K562 (cell line): ENCODE measurements around the gene ANO9. TPM values are rescaled to one million over a fixed set of nuclear protein-coding genes. Genes with fewer than 3 reads are reported as not detected.
A peak's percentile ranks its signal among the peaks of the same experiment; 100 is the strongest.

ENCODE experiments used
- CHCHD3 ChIP-seq: fragments of 250-450 bp; sonication (Bioruptor Pico); IDR thresholded peaks from 2 replicates; pipeline ENCODE4 v2.1.2; 2022; ENCODE audit warnings: mild to moderate bottlenecking
- CREM ChIP-seq: IDR thresholded peaks from 2 replicates; pipeline ENCODE4 v1.6.1; 2014; ENCODE audit warnings: antibody characterized with exemption, low read depth
- ETV1 ChIP-seq: fragments of 450-650 bp; conservative IDR thresholded peaks from 2 replicates; pipeline ENCODE4 v1.6.1; 2016; ENCODE audit warnings: missing genetic modification characterization, control low read depth, low read depth, missing compliant biosample characterization
- FIP1L1 ChIP-seq: fragments of 200-400 bp; formaldehyde crosslinking; IDR thresholded peaks from 2 replicates; pipeline ENCODE4 v1.6.1; 2018; ENCODE audit warnings: mild to moderate bottlenecking, low read depth, low read length; ENCODE audit not compliant: poor library complexity, severe bottlenecking
- FOXM1 ChIP-seq, 2 experiments: fragments of 450-650 bp in 1 of 2; sonication (generic) in 1 of 2; formaldehyde crosslinking in 1 of 2; IDR thresholded peaks; 2 replicates each; pipeline versions ENCODE4 v1.6.1 to v1.9.0; 2017 to 2022; ENCODE audit warnings: low read depth in 2 of 2, mild to moderate bottlenecking in 2 of 2, missing genetic modification reagents in 1 of 2, moderate library complexity in 1 of 2
- FOXP1 ChIP-seq: sonication (generic); formaldehyde crosslinking; IDR thresholded peaks from 2 replicates; pipeline ENCODE4 v1.8.0; 2022; ENCODE audit warnings: mild to moderate bottlenecking, missing genetic modification reagents
- GTF2E2 ChIP-seq: fragments of 200-800 bp; sonication (Bioruptor generic); IDR thresholded peaks from 2 replicates; pipeline ENCODE4 v1.6.1; 2016; ENCODE audit warnings: missing genetic modification characterization, missing compliant biosample characterization
- JUN ChIP-seq, 2 experiments: sonication (generic) in 1 of 2; formaldehyde crosslinking in 1 of 2; IDR thresholded peaks; 2 replicates each; pipeline versions ENCODE4 v1.6.1 to v1.8.0; 2012 to 2022; ENCODE audit warnings: borderline replicate concordance in 2 of 2, mild to moderate bottlenecking in 2 of 2, improper control_type of control experiment in 1 of 2, low read depth in 1 of 2, low read length in 1 of 2, missing genetic modification reagents in 1 of 2
- JUND ChIP-seq, 2 experiments: IDR thresholded peaks; 2 replicates in 1 of 2; 3 replicates in 1 of 2; pipeline ENCODE4 v1.6.1; 2011; ENCODE audit warnings: borderline replicate concordance in 2 of 2, low read depth in 2 of 2, low read length in 2 of 2, improper control_type of control experiment in 1 of 2, missing biosample characterization in 1 of 2, missing genetic modification characterization in 1 of 2, missing genetic modification reagents in 1 of 2
- KLF1 ChIP-seq: fragments of 450-650 bp; IDR thresholded peaks from 2 replicates; pipeline ENCODE4 v1.6.1; 2016; ENCODE audit warnings: missing genetic modification characterization, missing compliant biosample characterization
- PRMT5 ChIP-seq: sonication (generic); formaldehyde crosslinking; IDR thresholded peaks from 2 replicates; pipeline ENCODE4 v1.5.0; 2020; ENCODE audit warnings: missing genetic modification reagents
- SIN3A ChIP-seq, 2 experiments: fragments of 150-350 bp in 1 of 2; IDR thresholded peaks; 2 replicates each; pipeline ENCODE4 v1.6.1; 2011 to 2016; ENCODE audit warnings: borderline replicate concordance in 2 of 2, low read depth in 2 of 2, low read length in 2 of 2, mild to moderate bottlenecking in 2 of 2, moderate library complexity in 2 of 2; ENCODE audit not compliant: control insufficient read depth in 1 of 2
- SNRNP70 ChIP-seq: fragments of 200-400 bp; formaldehyde crosslinking; optimal IDR thresholded peaks from 2 replicates; pipeline ENCODE3; 2017; ENCODE audit warnings: low read depth, low read length
- TAF1 ChIP-seq: IDR thresholded peaks from 2 replicates; pipeline ENCODE4 v1.6.1; 2011; ENCODE audit warnings: mild to moderate bottlenecking, low read length, moderate library complexity; ENCODE audit not compliant: insufficient read depth, control insufficient read depth, severe bottlenecking; ENCODE audit errors: extremely low read depth
- ZFX ChIP-seq: sonication (generic); formaldehyde crosslinking; IDR thresholded peaks from 2 replicates; pipeline ENCODE4 v1.8.0; 2022; ENCODE audit warnings: mild to moderate bottlenecking, missing genetic modification reagents, moderate library complexity
- ZNF316 ChIP-seq: fragments of 450-650 bp; IDR thresholded peaks from 2 replicates; pipeline ENCODE4 v1.6.1; 2016
- ZNF589 ChIP-seq: fragments of 200-800 bp; sonication (Bioruptor generic); IDR thresholded peaks from 2 replicates; pipeline ENCODE4 v1.6.1; 2016; ENCODE audit warnings: low read depth, missing genetic modification characterization, missing compliant biosample characterization
- ZNF644 ChIP-seq: fragments of 200-800 bp; sonication (Bioruptor generic); IDR thresholded peaks from 2 replicates; pipeline ENCODE4 v1.6.1; 2016; ENCODE audit warnings: low read depth, missing genetic modification characterization, missing compliant biosample characterization
- ZNF778 ChIP-seq: fragments of 450-650 bp; formaldehyde crosslinking; IDR thresholded peaks from 2 replicates; pipeline ENCODE4 v1.4.0; 2020; ENCODE audit warnings: mild to moderate bottlenecking, moderate library complexity
- polyA plus RNA-seq, 8 experiments: library from polyadenylated mRNA; depleted of rRNA in 4 of 8; stranded (reverse) in 5 of 8; unstranded in 3 of 8; fragments of >200 nt; fragmentation: Nextera tagmentation in 2 of 8; fragmentation: Illumina TruSeq in 1 of 8; extraction: Ambion mirVana in 2 of 8; extraction: Trizol in 1 of 8; gene quantifications; 2 replicates each; pipeline versions ENCODE4 v1.2.1 to v1.2.3, GENCODE V29; 2011 to 2014; ENCODE audit warnings: inconsistent platforms in 1 of 8, missing spikeins in 1 of 8
- total RNA-seq, 7 experiments: library from RNA; depleted of rRNA in 6 of 7; stranded (reverse); fragments of >200 nt in 6 of 7; fragmentation: Illumina TruSeq in 2 of 7; extraction: Trizol in 2 of 7; gene quantifications; 2 replicates each; pipeline versions ENCODE4 v1.2.1 to v1.2.3, GENCODE V29; 2011 to 2021; ENCODE audit warnings: low replicate concordance in 1 of 7
- TF ChIP-seq, protein P1 (sequence below): fragments of 450-650 bp; IDR thresholded peaks from 2 replicates; pipeline ENCODE4 v1.6.1; 2016
- TF ChIP-seq, protein P2 (sequence below): sonication (generic); formaldehyde crosslinking; IDR thresholded peaks from 2 replicates; pipeline ENCODE4 v1.9.0; 2022; ENCODE audit warnings: mild to moderate bottlenecking, missing genetic modification reagents

The ANO9 gene
- total and polyA plus RNA-seq, 9 of the 15 experiments (the other 6 are each of a cell fraction or from before 2014, with no cell fraction given) = 0.20 to 14.5 (median 4.5) TPM

DNA sequence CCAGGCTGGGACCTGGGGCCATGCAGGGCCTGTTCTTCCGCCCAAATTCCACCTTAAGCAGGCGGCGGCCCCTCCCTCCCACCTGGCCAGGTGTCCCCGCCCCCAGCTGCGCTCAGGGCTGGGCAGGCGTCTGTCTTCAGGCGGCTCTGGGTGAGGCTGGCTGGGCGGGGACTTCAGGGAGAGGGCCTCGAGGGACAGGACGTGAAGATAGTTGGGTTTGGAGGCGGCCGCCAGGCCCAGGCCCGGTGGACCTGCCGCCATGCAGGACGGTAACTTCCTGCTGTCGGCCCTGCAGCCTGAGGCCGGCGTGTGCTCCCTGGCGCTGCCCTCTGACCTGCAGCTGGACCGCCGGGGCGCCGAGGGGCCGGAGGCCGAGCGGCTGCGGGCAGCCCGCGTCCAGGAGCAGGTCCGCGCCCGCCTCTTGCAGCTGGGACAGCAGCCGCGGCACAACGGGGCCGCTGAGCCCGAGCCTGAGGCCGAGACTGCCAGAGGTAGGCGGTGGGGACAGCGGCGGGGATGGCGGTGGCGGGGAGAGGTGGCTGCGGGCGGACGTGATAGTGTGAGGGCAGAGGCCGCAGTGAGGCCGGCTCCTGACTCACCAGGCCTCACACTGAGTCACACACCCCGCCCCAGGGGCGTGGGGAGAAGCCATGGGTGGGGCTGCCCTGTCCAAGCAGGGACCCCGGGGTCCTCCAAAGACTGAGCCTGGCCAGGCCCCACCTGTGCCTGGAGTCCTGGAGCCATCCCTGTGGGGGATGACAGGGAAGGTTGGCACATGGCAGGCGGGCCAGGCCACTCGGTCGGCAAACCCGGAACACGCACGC, 47.6 kb downstream of the ANO9 start, which contains the start of gene PKP3 (continued):
- TF ChIP-seq, protein P1, sequence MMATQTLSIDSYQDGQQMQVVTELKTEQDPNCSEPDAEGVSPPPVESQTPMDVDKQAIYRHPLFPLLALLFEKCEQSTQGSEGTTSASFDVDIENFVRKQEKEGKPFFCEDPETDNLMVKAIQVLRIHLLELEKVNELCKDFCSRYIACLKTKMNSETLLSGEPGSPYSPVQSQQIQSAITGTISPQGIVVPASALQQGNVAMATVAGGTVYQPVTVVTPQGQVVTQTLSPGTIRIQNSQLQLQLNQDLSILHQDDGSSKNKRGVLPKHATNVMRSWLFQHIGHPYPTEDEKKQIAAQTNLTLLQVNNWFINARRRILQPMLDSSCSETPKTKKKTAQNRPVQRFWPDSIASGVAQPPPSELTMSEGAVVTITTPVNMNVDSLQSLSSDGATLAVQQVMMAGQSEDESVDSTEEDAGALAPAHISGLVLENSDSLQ = 0 out of 2 replicates have a peak, but pooled peaks have one; percentile 12
- peak; percentile 53 for TF ChIP-seq TAF1
- peak; percentile 43; the same call in 1 of the 2 replicates for TF ChIP-seq CREM
- peak; percentile 99 for TF ChIP-seq ZFX (CRISPR knock-in tag)
- TF ChIP-seq GTF2E2 (tag) = no peak
- peak; percentile 81 for TF ChIP-seq JUN (IDR thresholded peaks at IDR 0.05; ENCODE audit: borderline replicate concordance, low read depth, low read length)
- peak; percentile 89 for TF ChIP-seq JUN (CRISPR knock-in tag; IDR thresholded peaks at IDR 0.05; ENCODE audit: borderline replicate concordance)
- 0 out of 2 replicates have a peak, but pooled peaks have one; percentile 6 for TF ChIP-seq ZNF316
- peak; percentile 67 for TF ChIP-seq FIP1L1
- TF ChIP-seq ZNF778 (CRISPR knock-in tag) = no peak
- TF ChIP-seq, protein P2, sequence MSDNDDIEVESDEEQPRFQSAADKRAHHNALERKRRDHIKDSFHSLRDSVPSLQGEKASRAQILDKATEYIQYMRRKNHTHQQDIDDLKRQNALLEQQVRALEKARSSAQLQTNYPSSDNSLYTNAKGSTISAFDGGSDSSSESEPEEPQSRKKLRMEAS (CRISPR knock-in tag) = peak; percentile 78
- TF ChIP-seq JUND (IDR thresholded peaks at IDR 0.05; ENCODE audit: borderline replicate concordance, low read depth, low read length) = peak; percentile 84
- TF ChIP-seq JUND (tag; IDR thresholded peaks at IDR 0.05; ENCODE audit: borderline replicate concordance, low read depth, low read length) = no peak; the same call in 2 of the 3 replicates
- TF ChIP-seq KLF1 (tag) = no peak
- TF ChIP-seq PRMT5 = no peak
- peak; percentile 31; the same call in 1 of the 2 replicates for TF ChIP-seq ETV1 (tag)
- no peak for TF ChIP-seq FOXM1 (IDR thresholded peaks at IDR 0.05; ENCODE audit: low read depth)
- TF ChIP-seq FOXM1 (CRISPR knock-in tag; IDR thresholded peaks at IDR 0.05; ENCODE audit: low read depth) = peak; percentile 93
- no peak for TF ChIP-seq SNRNP70
- TF ChIP-seq ZNF644 (tag) = peak; percentile 68; the same call in 1 of the 2 replicates
- peak; percentile 82; the same call in 1 of the 2 replicates for TF ChIP-seq ZNF589 (CRISPR knock-in tag)
- peak; percentile 55; the same call in 1 of the 2 replicates for TF ChIP-seq FOXP1 (CRISPR knock-in tag)
- 0 out of 4 replicates have a peak, but pooled peaks of 1 of the 2 experiments have one; percentile 10 for TF ChIP-seq SIN3A (IDR thresholded peaks at IDR 0.05; ENCODE audit: borderline replicate concordance in 2 of 2, control insufficient read depth in 1 of 2, low read depth in 2 of 2, low read length in 2 of 2)
- no peak for TF ChIP-seq CHCHD3
